HG03521 (cell line): ENCODE results near the gene MGLL.
A peak's percentile ranks its signal among the peaks of the same experiment; 100 is the strongest.

ENCODE experiments used
- ATAC-seq: cut with Tn5 transposase; IDR thresholded peaks from one replicate; pipeline ENCODE4 v1.9.1; 2021; ENCODE audit warnings: mild to moderate bottlenecking, moderate library complexity; ENCODE audit not compliant: unreplicated experiment

MGLL gene

DNA sequence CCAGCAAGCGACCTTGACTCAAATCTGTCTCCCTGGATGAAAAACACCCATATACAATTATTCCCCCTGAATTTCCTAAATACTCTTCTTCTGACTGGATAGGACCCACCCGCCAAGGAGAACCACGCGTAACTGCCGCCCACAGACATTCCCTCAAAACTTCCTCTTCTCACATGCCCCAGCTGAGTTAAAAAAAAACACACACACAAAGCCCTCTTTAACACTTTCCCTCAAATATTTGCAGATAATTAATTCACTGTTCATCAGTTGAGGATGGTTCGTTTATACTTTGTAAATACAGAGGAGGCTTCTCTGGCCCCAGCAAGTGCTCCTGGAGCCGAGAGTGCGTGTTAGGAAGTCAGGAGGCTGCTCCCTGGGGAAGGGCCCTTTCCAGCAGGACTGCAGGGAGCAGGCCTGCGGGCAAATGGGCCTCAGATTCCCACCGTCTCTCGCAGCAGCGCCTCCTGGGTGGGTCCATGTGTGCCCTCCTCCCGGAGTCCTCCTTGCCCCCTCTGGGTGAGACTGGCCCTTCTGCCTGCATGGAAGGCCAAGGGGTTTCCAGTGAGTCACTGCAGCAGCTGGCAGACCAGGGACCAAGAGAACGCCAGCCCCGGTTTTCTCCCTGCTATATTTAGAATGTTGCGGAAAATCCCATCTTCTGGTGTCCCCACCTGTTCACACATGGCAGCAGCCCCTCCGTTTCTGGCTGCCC is 46.8 kb downstream of the MGLL start:
- no peak for ATAC-seq

DNA sequence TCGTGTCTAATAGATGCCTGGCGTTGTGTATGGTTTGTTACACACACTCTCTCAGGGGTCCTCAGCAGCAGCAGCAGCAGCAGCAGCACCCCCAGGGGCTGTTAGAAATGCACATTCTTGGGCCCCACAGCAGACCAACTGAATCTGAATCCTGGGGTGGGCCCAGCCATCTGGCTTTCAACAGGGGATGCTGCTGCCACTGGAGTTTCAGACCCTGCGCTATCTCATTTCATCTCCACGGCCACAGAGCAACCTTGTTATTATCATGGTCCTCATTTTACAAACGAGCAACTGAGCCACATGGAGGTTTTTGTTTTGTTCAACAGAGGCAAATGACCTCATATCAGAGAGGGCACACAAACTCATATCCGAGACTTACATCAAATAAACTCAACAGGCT is 47.7 kb downstream of the MGLL start:
- no peak for ATAC-seq

DNA sequence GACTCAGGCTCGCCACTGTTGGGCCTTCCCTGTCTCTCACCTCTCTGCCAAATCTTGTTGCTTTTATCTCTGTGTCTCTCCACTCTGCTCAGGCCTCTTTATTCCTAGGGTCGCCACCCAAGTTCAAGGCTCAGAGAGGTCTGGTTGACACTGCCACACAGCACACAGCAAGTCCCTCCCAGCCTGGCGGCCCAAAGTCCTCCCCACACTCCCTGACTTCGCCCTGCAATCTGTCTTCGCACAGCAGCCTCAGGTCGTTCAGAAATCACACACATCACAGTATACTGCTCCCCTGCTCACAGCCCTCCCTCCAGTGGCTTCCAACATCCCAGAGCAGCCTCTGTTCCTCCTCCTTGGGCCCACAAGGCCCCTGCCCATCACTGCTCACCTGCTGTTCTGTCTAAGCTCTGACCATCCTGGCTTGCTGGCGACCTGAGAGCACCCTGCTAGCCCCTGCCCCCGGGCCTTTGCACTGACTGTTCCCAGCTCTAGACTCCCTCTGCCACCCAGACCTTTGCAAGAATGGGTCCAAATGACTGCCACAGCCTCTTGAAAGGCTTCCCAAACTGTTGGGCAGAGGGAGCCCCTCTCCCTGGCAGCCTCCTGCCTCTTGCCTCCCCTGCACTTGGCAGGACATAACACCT is 48.4 kb downstream of the MGLL start:
- no peak for ATAC-seq

DNA sequence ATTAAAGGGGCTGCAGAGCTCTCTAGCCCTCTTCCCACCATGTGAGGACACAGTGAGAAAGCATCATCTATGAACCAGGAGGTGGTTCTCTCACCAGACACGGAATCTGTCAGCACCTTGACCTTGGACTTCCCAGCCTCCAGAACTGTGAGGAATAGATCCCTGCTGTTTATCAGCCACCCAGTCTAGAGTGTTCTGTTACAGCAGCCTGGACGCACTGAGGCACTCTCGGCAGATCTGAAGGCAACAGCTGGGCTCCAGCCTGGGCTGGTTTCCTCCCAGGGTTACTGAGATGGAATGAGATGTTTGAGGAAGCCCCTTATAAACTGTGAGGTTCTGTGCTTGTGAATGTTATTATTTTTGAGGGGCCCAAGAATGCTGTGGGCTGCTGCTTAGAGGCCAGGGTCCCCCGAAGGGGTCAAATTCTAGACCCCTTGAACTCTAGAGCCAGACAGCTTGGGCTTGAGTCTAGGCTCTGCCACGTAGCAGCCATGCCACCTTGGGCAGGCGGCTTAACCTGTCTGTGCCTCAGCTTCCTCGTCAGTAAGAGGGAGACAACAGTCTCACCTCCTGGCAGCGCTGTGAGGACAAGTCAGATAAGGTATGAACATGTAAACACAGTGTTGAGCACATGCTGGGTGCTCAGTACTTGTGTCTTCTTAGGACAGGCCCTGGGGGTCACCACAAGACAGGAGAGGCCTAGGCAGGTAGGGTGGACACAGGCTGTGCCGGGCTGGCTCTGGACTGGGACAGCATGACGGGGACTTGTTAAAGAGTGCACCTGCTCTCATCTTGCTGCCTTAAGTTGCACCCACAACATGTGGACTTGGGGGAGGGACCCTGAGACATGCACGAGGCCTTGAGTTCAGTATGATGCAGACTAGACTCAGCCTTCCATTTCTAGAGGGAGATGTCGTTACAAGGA is 49.2 kb downstream of the MGLL start:
- ATAC-seq = no peak

DNA sequence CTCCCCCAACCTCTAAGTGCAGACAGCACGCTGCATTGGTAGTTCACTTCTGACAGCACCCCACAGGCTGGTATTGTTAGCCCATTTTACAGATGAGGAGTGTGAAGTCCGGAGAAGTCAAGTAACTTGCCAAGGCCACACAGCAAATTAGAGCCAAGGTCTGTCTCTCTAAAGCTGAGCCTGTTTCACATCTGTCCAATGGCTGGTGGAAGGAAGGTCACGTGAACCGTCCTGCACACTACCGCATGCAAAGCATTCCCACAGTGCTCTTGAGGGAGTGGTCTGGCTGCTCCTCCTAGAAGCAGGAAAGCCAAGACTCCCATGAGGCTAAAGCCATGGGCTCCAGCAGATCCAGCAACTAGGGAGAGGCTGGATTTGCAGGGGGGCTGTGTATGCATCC is 50.0 kb downstream of the MGLL start:
- no peak for ATAC-seq

DNA sequence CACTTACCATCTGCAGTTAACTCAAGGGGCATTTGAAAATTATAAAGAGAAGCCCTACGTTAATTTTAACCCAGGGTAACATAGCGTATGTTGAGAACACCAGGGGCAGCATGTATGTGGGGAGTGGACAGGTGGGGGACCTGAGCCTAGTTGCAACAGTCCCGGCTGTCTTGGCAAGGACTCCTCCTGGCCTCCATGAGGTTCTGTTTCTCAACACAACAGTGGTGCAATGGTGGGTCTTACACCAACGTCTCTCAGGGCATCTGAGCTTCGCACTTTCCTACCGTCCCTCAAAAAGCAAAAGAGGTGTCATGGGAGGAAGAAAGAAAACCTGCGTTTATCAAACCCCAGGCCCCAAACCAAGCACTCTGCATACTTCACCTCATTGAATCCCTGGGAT is 50.6 kb downstream of the MGLL start:
- no peak for ATAC-seq

DNA sequence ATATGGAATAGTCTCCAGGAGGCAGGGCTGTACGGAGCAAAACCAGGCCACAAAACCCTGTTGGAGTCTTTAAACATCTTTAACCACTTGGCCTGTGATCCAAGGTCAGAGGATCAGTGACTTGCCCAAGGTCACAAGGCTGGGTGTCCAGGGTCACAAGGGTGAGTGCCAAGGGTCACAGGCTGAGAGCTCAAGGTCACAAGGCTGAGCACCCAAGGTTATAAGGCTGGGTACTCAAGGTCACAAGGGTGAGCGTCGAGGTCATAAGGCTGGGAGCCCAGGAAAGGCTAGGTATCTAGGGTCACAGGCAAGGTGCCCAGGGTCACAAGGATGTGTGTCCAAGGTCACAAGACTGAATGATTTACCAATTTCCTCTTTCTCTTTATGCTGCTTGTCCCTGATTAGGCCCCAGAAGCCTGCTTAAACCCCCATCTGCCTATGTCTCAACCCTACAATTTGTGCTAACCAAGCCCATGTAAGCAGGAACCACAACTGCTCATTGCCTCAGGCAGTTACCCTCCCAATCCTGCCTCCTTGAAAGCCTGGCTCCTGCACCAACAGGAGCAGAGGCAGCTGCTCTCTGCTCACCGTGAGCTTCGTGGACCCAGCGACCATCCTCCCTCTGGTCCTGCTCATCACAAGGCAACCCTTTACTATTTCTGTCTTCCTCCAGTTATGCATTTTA is 51.5 kb downstream of the MGLL start:
- ATAC-seq = no peak

DNA sequence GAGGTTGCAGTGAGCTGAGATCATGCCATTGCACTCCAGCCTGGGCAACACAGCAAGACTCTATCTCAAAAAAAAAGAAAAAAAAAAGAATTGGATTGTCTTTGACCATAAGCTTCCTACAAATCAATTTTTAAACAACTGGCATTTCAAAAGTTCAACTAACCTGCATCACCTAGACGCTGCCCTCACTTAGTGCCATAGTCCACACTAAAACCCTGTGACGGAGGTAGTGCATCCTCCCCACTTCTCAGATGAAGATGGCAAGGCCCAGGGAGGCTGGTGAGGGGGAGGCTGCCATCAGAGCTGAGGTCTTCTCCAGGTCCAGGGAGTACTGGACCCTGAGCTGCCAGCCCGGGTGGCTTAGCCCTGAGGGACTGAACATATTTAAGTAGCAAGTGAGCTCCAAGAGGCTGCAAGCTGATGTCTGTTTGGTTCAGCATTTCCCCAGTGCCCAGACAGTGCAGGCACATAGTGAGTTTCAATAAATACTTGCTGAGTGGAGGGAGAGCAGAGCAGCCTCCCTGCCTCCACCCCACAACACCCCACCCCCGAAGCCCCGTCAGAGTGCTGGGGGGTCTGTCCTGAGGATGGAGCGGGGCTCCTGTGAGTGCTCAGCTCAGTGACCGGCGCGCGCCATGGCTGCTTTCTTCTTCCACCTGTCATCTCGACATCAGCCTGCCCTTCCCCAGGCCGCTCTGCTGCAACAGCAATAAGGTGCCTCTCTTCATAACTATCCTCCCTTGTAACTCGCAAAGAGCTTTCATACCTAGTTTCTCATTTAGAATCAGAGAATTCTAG is 52.8 kb downstream of the MGLL start:
- no peak for ATAC-seq

DNA sequence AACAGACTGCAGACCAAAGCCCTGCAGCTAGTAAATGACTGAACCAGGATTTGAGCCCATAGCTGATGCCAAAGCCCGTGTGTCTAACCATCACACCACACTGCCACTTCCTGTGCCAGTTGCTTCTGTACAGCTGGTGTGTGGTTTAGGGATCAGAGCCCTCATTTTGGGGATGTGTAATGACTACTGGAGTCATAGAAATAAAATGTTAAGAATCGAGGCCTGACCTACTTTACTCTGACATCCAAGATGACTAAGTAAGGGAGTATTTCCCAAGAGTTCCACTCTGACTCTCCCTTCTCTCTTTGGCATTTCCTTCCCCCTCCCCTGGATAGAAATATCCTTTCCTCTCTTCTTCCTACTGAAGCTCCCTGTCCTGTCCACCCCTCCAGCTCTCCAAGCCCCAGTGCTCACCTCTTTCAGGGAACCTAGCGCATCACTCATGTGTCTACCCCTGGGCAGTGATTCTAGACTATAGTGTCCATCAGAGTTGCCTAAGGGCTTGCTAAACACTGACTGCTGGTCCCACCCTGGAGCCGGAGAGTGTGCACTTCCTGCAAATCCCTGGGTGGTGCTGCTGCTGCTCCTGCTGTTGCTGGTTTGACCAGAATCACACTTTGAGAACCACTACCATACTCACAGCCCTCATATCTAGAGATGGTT is 53.8 kb downstream of the MGLL start:
- no peak for ATAC-seq

DNA sequence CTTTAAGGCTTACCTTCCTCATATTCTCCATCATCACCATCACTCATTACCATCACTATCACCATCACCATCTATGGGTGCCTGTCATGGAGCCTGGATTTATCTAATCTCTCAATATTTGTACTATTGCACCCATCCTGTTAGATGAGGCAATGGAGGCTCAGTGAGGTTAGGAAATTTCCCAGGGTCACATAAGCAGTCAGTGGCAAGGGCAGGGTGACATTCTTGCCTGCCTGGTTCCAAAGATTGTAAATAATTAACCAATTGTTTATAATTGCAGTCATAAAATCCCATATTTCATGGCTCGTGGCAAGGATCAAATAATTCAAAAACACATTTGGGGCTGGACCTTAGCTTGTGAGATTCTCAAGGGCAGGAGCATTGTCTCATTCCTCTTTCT is 55.2 kb downstream of the MGLL start:
- ATAC-seq = no peak

DNA sequence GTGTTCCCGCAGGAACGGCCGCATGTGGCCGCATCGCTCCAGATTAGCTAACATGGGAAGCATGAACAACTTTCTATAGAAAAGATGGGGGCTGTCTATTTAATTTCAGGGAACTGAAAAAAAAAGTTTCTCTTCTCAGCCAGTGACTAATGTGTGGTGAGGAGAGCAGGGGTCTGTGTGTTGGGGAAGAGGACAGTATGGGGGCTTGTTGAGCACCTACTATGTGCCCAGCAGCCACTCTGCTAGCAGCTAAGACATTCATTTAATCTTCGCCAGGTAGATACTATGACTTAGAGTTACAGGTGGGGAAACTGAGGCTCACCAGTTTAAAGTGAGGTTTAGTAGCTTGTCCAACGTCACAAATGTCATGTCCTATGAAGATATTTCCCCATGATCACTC is 56.6 kb downstream of the MGLL start:
- no peak for ATAC-seq

DNA sequence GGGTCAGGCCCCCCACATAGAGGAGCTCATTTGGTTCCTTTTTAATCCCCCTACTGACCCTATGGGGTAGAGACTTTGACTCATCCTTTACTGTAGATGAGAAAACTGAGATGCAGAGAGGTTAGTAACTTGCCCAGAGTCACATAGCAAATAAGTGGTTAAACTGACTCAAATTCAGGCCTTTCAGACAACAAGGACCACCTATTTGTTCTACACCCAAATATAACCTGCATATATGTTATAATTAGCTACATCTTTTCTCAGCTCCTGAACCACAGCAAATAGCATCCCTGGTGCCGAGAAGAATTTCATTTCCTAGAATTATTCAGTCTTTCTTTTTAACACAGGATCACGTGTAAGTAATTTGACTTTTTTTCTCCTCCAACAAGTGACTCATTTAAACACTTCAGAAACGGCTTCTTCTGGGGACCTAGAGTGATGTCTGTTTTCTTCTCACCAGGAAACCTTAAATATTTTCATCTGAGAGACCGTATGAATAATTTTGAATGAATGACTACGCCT is 57.4 kb downstream of the MGLL start:
- no peak for ATAC-seq

DNA sequence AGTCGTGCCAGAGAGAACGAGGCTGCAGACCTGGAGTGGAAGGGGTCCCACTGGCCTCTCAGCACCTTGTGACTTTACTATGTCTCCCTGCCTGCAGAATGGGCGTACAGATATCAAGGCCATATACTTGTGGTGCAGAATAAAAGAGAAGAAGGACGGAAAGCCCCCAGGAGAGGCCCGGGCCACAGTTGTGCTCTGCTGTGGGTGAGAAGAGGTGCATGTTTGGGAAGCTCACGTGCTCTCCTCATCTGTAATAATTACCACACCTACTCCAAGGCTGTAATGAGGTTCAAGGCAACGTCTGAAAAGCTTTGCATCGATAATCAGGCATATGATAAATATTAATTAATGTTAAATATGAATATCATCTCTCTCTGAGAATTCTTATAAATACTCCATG is 58.0 kb downstream of the MGLL start:
- no peak for ATAC-seq

DNA sequence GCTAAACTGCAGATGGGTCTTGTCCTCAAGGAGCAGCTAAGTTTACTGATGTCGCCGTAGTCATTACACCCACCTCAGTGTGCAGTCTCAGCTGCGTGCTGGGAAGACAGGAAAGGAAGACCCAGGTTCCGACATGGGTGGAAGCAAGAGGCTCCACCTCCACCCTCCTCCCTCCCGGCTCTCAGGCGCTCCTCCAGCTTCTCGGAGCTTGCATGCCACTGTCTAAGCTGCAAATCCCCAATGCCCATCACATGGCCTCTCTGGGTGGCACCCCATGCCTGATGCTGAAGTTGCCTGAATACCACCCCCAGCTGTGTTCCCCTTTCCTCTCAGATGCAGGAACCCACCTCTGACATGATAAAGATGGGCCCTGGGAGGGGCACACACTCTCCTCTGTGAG is 58.5 kb downstream of the MGLL start:
- ATAC-seq = no peak

DNA sequence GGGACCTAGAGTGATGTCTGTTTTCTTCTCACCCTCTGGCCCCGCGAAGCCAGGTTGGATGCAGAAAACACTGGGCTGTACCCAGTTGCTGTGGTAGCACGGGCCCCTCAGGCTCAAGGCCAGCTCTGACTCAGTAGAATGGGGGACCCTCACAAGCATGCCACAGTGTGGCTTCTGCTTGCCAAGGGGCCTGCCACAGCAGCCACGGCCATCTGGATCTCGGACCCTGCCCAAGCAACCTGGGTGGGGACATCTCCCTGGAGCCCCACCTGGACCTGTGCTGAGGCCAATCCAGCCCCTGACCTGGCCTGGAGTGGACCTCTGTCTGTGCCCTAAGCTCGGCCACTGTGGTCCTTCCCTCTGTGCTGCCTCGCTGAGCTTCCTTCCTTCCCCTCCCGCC is 59.0 kb downstream of the MGLL start:
- no peak for ATAC-seq

DNA sequence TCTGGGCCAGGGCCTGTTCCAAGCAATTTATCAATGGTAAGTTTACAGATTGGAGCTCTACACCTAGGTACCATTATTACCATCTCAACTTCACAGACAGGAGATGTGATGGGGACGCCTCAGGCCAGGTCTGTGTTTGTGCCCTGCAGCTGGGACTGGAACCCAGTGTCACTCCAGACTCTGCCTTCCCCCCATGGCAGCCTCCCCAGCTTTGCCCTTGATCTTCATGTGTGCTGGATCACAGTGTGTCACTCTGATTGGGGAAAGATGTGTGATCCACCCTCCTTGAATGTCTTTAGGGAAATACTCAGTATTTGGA is 59.6 kb downstream of the MGLL start:
- ATAC-seq = no peak

DNA sequence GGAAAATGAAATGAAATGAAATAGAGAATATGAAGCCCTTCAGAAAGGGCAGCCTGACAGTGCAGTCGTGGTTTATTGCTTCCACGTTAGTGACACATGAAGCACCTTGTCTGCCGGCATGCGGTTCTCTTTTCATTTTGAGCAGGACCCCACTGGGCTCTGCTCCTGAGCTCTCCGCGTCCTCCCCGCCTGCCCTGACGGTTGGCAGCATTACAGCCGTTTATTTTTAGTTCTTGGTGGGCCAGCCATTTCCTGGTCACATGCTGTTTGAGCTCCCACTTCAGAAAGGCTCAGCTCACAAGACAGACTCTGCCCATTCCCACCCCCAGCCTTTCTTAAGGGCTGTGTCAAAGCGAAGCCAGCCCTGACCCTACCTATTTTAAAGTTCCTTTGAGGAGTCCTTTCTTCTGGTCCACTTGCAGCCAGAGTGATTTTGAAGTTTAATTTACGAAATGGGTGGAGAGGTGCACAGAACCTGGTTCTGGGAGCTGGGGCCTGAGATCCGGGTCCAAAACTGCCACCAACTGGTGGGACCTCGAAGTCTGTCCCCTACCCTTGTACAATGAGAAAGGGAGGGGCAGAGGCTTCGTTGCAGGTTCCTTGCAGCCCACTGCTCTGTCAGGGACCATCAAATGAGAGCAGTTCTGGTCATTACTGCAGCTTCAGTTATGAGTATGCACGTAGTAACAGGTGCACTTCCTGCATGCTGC is 60.1 kb downstream of the MGLL start:
- peak; percentile 57 for ATAC-seq

DNA sequence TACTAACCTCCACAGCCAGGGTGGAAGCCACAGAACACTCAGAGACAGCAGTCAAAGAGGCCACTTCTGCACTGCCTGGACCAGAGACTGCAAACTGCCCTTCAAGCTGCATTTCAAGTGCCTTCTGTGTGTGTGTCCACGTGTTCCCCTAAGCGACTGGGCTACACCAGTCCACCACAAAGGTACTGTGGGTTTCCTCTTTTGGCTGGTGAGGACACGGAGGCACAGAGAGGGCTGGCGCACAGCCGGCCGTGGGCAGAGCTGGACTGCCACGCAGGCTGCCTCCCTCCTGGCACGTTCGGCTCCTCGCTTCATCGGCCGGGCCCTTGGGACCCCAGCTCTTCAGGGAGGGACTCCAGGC is 60.9 kb downstream of the MGLL start:
- ATAC-seq = peak; percentile 39

DNA sequence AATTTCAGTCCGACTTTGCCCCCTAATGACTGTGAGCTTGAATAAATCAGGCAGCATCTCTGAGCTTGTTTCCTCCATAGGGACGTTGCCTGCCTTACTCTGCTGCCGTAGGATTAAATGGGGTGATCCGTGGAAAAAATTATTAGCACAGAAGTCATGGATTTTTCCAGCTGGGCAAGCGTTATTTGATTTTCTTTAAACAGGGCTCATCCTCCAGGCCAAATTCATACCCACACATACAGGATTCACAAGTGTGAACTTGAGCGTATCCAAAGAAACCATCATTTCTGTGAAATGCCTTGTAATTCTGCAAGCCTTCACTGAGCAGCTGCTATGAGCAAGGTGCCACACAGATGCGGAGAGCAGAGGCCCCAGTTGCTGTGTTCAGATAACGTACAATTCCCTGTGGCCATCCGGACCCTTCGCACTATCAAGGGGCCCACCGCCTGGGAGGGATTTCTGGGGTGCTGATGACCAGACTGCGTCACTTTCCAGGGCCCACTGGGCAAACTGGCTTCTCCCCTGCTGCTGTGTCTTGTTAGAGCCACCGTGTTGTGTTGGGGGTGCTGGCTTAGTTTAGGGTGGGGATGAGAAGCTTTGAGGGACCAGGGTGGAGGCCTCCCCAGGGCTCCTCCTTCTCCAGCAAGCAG is 61.4 kb downstream of the MGLL start:
- ATAC-seq = no peak
